NCI-H2196 treated with DMSO at 0.1 percent for 48 hours (cell line): ENCODE data around the gene SGSM1.

ENCODE experiments used
- DNase-seq: peaks from one replicate; lab custom pipeline; 2025; ENCODE audit not compliant: unreplicated experiment; lab: John Stamatoyannopoulos, UW

SGSM1 gene

DNA sequence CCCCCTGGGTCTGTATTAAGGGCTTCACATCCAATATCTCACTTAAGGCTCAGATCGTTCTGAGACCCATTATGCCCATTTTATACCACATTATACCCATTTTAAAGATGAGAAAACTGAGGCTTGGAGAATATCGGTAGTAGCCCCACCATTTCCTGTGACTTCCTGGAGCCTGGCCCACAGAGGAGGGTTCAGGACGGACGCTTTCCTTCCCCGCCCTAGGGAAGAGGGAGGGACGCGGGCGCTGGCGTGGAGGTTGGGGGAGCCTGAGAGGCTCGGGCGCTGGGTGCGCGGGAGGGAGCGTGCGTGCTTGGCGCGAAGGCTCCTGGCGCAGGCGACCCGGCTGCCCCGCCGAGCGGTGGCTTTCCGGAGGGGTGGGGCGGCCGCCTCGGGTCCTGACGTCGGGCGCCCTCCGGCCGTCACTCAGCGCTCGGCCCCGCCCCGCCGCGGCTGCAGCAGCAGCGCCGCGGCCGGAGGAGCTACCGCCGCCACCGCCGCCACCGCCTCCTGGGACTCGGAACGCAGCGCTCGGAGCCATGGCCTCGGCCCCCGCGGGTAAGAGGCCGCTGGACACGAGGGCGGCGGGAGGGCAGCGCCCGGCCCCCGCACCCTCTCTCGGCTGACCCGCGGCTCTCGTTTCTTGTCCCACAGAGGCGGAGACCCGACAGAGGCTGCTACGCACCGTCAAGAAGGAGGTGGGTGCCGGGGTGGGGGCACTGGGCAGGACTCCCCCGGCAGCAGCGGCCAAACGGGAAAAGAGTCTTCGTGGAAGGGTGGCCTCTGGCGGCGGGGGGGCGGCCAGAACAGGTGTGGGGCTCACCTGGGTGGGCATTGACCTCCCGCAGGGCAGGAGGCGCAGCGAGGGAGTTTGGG, at the start of gene SGSM1:
Gene SGSM1, plus strand, starts transcription at position 422 of the 873 bp plus-strand sequence. Its CDS starts 115 bp downstream, at position 537.
- DNase-seq: peak; percentile 45

GRCh38 chr22:24758164-24758799, 47.7 kb upstream of the SGSM1 start:
- no peak for DNase-seq

DNA sequence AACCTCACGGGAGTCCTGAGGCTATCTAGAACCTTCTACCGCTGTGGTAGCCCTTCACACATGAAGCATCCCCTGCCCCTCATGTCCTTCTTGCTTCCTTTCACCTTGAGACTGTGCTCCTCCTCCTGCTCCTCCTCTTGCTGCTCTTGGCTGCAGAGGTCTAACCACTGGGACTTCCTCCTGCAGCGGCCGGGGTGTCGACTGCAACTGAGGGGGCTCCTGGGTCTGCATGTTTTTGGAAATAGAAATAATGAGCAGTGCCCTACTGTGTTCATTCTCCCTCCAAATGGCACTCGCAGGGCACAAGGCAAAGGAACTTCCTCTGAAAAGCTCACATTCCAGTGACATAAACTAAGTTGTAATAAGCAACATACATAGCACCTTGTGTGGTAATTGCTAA, 46.2 kb upstream of the SGSM1 start:
- DNase-seq: no peak

- no peak for DNase-seq
Measured at GRCh38 chr22:24760708-24761306, 45.2 kb upstream of the SGSM1 start.

DNA sequence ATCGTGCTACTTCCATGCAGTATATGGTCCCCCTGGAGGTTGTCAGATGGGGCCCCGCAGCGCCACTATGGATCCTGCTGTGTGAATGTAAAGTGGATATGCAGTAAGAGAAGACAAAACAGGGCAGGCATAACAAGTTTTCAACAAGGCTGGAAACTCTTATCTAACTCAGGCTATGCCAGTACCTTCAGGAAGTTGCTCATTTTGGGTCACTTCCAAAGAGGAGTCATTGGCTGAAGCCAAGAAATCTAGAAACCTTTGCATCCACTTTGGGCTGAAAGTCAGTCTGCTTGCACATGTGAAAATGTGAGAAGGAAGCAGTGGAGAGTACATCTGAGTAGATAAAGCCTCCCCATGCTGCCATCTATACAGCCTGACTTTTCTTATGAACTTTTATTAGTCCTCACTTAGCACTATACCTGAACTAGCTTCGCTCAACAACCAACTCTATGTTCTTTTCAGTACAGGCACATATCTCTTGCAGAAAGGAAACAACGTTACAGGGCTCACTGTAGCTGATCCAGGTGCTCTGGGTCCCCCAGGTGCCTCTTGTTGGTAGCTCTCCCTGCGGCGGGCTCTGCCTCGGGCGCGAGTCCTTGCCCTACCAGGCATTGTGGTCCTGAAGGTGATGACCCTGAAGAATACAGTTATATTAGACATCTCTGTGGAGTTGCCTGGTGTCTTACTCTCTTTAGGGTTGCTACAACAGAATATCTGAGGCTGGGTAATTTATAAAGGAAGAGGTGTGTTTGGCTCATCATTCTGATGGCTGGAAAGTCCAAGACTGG, 43.9 kb upstream of the SGSM1 start:
- no peak for DNase-seq

- DNase-seq: no peak
Measured at GRCh38 chr22:24763872-24764485, 42.0 kb upstream of the SGSM1 start.

- DNase-seq: no peak
Measured at GRCh38 chr22:24765166-24765565, 40.8 kb upstream of the SGSM1 start.

DNA sequence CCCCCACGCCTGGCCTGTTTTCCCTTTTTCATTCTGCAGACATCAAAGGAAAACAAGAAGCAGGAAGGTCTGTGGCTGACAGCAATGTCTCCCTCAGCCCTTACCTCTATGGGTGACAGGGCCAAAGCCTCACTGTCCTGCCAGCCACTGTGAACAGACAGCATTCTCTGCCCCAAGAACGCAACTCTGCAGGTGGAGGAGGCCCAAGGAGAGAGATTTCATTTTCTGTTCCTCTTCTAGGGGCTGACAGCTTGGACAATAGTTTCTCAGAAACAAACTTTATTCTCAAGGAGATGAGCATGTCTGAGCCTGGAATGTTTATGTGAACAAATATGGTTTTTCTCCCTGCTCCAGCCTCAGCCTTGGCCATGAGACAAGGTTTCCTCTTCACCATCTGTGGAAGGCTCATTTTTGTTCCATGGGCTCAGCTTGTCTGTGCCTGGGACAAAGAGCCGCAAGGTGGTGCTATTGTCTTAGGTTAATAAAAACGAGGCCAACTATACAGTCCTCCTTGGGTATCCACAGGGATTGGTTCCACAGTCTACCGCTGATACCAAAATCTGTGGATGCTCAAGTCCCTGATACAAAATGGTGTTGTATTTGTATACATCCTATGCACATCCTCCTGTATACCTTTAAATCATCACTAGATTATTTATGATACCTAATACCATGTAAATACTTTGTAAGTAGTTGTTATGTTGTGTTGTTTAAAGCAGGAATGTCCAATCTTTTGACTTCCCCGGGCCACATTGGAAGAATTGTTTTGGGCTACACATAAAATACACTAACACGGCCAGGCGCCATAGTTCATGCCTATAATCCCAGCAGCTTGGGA, 37.3 kb upstream of the SGSM1 start:
- no peak for DNase-seq

DNA sequence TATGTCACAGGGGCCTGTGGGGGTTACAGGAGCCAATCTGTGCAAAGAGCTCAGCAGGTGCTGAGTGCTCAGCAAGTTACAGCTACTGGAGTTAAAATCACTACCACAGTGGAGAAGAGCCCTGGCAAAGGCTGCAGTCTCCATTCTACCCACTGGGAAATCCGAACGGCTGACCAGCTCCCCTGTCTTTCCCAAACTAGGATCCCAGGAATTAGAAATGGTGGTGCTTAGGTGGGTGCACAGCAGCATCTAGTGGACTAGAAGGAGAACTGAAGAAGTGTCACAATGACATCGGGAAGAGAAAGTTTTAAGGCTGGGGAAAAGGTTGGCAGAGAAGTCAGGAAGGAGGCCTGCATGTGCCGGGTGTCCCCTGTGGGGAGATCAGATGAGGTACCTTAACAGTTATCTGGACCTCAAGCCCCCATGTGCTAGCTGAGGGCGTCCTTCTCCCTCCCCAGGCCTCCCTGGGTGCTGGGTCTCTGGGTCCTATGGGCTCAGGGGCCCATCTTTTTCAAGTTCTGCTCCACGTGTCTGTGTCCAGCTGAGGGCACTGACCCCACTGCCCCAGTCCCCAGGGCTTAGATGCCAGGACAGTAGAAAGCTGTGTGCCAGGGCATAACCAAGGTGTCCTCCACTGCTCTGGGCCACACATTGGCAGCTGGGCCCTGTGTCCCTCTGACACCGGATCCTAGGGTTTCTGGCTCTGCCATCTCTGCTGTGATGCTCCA, 33.4 kb upstream of the SGSM1 start:
- DNase-seq: no peak

GRCh38 chr22:24775769-24776492, 30.1 kb upstream of the SGSM1 start:
- no peak for DNase-seq

DNA sequence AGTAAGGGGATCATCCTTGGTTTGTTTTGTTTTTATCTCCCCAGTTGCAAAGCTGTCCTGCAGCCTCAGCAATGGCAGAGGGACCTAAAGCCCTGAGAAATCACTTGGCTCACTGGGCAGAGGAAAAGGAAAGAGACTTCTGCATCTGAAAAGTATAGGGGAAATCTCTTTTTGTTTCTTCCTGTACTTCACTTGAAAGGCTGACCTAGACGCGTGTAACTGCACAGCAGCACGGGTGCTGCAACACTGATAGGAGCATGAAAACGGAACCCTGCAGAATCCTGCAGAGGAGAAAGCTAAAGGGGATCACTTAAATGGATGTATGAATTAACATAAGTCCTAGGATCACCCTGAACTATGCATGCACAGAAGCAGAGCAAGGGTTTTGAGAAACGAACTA, 29.5 kb upstream of the SGSM1 start:
- no peak for DNase-seq

GRCh38 chr22:24789516-24789915, 16.5 kb upstream of the SGSM1 start:
- no peak for DNase-seq

DNA sequence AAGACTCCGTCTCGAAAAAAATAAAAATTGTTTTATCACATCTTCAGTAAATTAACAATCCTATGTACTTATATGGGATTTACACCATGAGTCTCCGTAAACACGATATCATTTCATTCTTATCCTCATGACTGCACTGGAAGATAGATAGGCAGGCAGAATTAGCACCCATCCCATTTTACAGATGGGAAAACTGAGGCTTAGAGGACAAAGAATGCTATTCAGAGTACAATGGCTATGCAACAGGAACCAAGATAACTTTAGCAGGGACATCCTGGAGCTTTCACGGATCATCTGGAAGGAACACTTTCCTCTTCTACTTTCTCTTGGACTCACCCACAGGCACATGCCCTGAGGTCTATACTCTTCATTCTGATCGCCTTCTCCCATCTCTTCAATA, 14.6 kb upstream of the SGSM1 start:
- no peak for DNase-seq

- DNase-seq: no peak
Measured at GRCh38 chr22:24796056-24796455, 10.0 kb upstream of the SGSM1 start.

- DNase-seq: no peak
Measured at GRCh38 chr22:24796860-24797259, 9.2 kb upstream of the SGSM1 start.

DNA sequence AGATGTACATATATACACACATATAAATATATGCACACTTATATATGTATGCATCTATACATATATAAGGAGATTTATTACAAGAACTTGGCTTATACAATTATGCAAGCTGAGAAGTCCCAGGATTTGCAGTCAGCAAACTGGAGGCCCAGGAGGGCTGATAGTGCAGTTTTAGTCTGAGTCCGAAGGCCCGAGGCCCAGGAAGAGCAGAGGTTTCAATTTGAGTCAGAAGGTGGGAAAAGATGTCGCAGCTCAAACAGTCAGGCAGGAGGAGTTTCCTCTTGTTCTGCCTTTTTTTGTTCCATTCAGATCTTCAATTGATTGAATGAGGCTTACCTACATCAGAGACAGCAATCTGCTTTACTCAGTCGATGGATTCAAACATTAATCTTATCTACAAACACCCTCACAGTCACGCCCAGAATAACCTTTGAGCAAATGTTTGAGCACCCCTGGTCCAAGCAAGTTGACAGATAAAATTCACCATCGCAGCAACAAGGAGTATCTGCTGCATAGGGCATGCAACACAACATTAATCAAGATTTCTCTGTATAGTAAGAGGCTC, 4.0 kb upstream of the SGSM1 start:
- DNase-seq: no peak

DNA sequence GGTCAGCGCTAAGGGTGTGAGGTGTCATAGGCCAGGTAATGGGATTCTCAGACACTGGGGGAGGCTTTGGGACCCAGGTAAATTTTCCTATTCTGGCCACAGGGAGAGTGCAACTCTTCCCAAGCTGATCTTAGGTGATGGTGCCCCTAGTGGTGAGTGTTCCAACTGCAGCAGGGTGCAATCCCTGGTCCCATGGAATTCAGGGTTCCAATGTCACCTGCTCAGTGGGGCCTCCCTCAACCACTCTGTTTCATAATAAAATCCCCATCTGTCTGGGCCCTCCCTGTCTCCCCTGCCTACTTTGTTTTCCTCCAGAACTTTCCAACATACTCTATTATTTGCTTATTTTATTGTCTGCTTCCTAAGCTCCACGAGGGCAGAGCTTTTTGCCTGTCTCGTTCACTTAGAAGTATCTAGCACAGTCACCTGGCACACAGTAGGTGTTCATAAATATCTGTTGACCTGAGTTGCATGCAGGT, 2.9 kb upstream of the SGSM1 start:
- DNase-seq: no peak

- no peak for DNase-seq
Measured at GRCh38 chr22:24806663-24807001, 621 bp downstream of the SGSM1 start.
